HCT116 (cell line): ENCODE data around the gene RBM39. TPM values are rescaled to one million over a fixed set of nuclear protein-coding genes. Genes with fewer than 3 reads are reported as not detected.

Source experiments
- ATAC-seq: fragments of 200-7000 bp; cut with Tn5 transposase; 2 replicates; pipeline ENCODE4 v1.9.1; 2020; ENCODE audit warnings: mild to moderate bottlenecking, moderate library complexity
- BruUV-seq: library from RNA; stranded (reverse); fragments of 400-500 nt; replicated peaks from 2 replicates; lab custom pipeline; 2021; lab: Mats Ljungman, UMichigan
- CTCF ChIA-PET: fragments of 300-600 bp; sonication (Branson Sonifier 250); formaldehyde crosslinking; loops from one replicate; lab custom pipeline; 2021; ENCODE audit warnings: antibody characterized with exemption; lab: Charles Lee
- POLR2A ChIA-PET: fragments of 300-600, 350-600 bp; sonication (Branson Sonifier 250); formaldehyde crosslinking; loops from one replicate; lab custom pipeline; 2021; ENCODE audit warnings: antibody characterized with exemption; lab: Charles Lee
- RAD21 ChIA-PET, 2 experiments: fragments of 300-600 bp; sonication (Branson Sonifier 250); formaldehyde crosslinking; loops; one replicate each; lab custom pipeline; 2023; ENCODE audit warnings: low total read pairs in 2 of 2; ENCODE audit not compliant: uncharacterized antibody in 2 of 2, unreplicated experiment in 2 of 2, low non-redundant PET in 1 of 2; lab: Charles Lee
- DNase-seq: peaks from one replicate; pipeline ENCODE4 v3.0.0-alpha.2; 2010; ENCODE audit warnings: low read depth, low spot score
- H2AFZ ChIP-seq: fragments of 200-600 bp; shearing (Covaris generic), sonication (generic); 2 replicates; pipeline ENCODE4 v1.6.1; 2017; ENCODE audit warnings: low read depth, mixed run types, mixed read lengths, antibody characterized with exemption, low read length; ENCODE audit not compliant: poor library complexity, severe bottlenecking
- H3K27ac ChIP-seq: 2 replicates; pipeline ENCODE4 v1.5.1; 2012; ENCODE audit warnings: low read depth, low read length
- H3K27me3 ChIP-seq: fragments of 200-600 bp; sonication (generic); 2 replicates; pipeline ENCODE4 v1.6.1; 2016; ENCODE audit warnings: mixed run types, low read length, mixed read lengths; ENCODE audit not compliant: insufficient read depth
- H3K36me3 ChIP-seq, 2 experiments: fragments of 200-500 bp in 1 of 2; fragments of 200-600 bp in 1 of 2; sonication (Bioruptor generic) in 1 of 2; sonication (generic) in 1 of 2; 2 replicates each; pipeline versions ENCODE4 v1.5.1 to v1.6.1; 2014 to 2016; ENCODE audit warnings: low read length in 2 of 2, inconsistent platforms in 1 of 2, mixed read lengths in 1 of 2, mixed run types in 1 of 2; ENCODE audit not compliant: insufficient read depth in 2 of 2, control insufficient read depth in 1 of 2
- H3K4me1 ChIP-seq, 2 experiments: fragments of 200-600 bp in 1 of 2; sonication (generic) in 1 of 2; 2 replicates each; pipeline versions ENCODE4 v1.5.1 to v1.6.1; 2012 to 2017; ENCODE audit warnings: low read length in 2 of 2, inconsistent platforms in 1 of 2, mild to moderate bottlenecking in 1 of 2, mixed read lengths in 1 of 2, mixed run types in 1 of 2, moderate library complexity in 1 of 2; ENCODE audit not compliant: insufficient read depth in 2 of 2, control insufficient read depth in 1 of 2
- H3K4me2 ChIP-seq: fragments of 200-600 bp; sonication (generic); 2 replicates; pipeline ENCODE4 v1.6.1; 2017; ENCODE audit warnings: mixed run types, low read length, mixed read lengths
- H3K4me3 ChIP-seq, 2 experiments: fragments of 200-600 bp in 1 of 2; sonication (generic) in 1 of 2; replicated peaks in 1 of 2; 2 replicates each; pipeline ENCODE4 v1.5.1; 2011 to 2016; ENCODE audit warnings: low read length in 2 of 2, control low read depth in 1 of 2, low read depth in 1 of 2, mild to moderate bottlenecking in 1 of 2, mixed read lengths in 1 of 2, mixed run types in 1 of 2
- H3K79me2 ChIP-seq: fragments of 200-600 bp; sonication (generic); 2 replicates; pipeline ENCODE4 v1.6.1; 2017; ENCODE audit warnings: mild to moderate bottlenecking, mixed run types, low read length, moderate library complexity, mixed read lengths; ENCODE audit not compliant: insufficient read depth
- H3K9ac ChIP-seq: fragments of 200-600 bp; sonication (generic); 2 replicates; pipeline ENCODE4 v1.6.1; 2016; ENCODE audit warnings: low read length, mixed read lengths
- H3K9me2 ChIP-seq: fragments of 200-600 bp; sonication (generic), shearing (Covaris generic); 2 replicates; pipeline ENCODE4 v1.6.1; 2017; ENCODE audit warnings: mixed run types, mild to moderate bottlenecking, moderate library complexity; ENCODE audit not compliant: insufficient read depth
- H3K9me3 ChIP-seq, 2 experiments: fragments of 200-500 bp in 1 of 2; fragments of 200-600 bp in 1 of 2; sonication (Bioruptor generic) in 1 of 2; sonication (generic) in 1 of 2; 2 replicates each; pipeline ENCODE4 v1.6.1; 2014 to 2017; ENCODE audit warnings: low read length in 2 of 2, mixed read lengths in 2 of 2, inconsistent platforms in 1 of 2, low read depth in 1 of 2, mild to moderate bottlenecking in 1 of 2, mixed run types in 1 of 2, moderate library complexity in 1 of 2; ENCODE audit not compliant: control insufficient read depth in 1 of 2, insufficient read depth in 1 of 2
- H4K20me1 ChIP-seq: fragments of 200-600 bp; sonication (generic), shearing (Covaris generic); 2 replicates; pipeline ENCODE4 v1.6.1; 2017; ENCODE audit warnings: mixed run types, mild to moderate bottlenecking, moderate library complexity; ENCODE audit not compliant: insufficient read depth
- ATF3 ChIP-seq: IDR thresholded peaks from 2 replicates; pipeline ENCODE4 v1.6.1; 2012
- CBX3 ChIP-seq: IDR thresholded peaks from 2 replicates; pipeline ENCODE4 v1.6.1; 2012; ENCODE audit warnings: low read depth
- CEBPB ChIP-seq: IDR thresholded peaks from 2 replicates; pipeline ENCODE4 v1.6.1; 2012; ENCODE audit warnings: low read depth
- CTCF ChIP-seq, 3 experiments: fragments of 200-600 bp in 1 of 3; sonication (generic) in 1 of 3; IDR thresholded peaks in 2 of 3; conservative IDR thresholded peaks in 1 of 3; 2 replicates each; pipeline ENCODE4 v1.5.1; 2012 to 2017; ENCODE audit warnings: low read depth in 2 of 3, low read length in 2 of 3, antibody characterized with exemption in 1 of 3, borderline replicate concordance in 1 of 3, control low read depth in 1 of 3, mild to moderate bottlenecking in 1 of 3, mixed read lengths in 1 of 3, mixed run types in 1 of 3, moderate library complexity in 1 of 3; ENCODE audit not compliant: insufficient read depth in 1 of 3
- EZH2 ChIP-seq: fragments of 200-600 bp; sonication (generic); IDR thresholded peaks from 2 replicates; pipeline ENCODE4 v1.6.1; 2017; ENCODE audit warnings: antibody characterized with exemption, mixed run types
- EZH2phosphoT487 ChIP-seq: fragments of 200-600 bp; IDR thresholded peaks from 2 replicates; pipeline ENCODE4 v1.6.1; 2018; ENCODE audit warnings: antibody characterized with exemption, borderline replicate concordance
- JUND ChIP-seq: IDR thresholded peaks from 2 replicates; pipeline ENCODE4 v1.6.1; 2012
- POLR2A ChIP-seq: IDR thresholded peaks from 2 replicates; pipeline ENCODE4 v1.7.0; 2011; ENCODE audit warnings: borderline replicate concordance; ENCODE audit not compliant: insufficient read depth, insufficient read length; ENCODE audit errors: extremely low read depth
- POLR2AphosphoS5 ChIP-seq: IDR thresholded peaks from 2 replicates; pipeline ENCODE4 v1.6.1; 2011; ENCODE audit warnings: mild to moderate bottlenecking, low read depth, low read length, moderate library complexity
- RAD21 ChIP-seq: IDR thresholded peaks from 2 replicates; pipeline ENCODE4 v1.6.1; 2012; ENCODE audit warnings: low read depth, mild to moderate bottlenecking
- SIN3A ChIP-seq: IDR thresholded peaks from 2 replicates; pipeline ENCODE4 v1.6.1; 2012; ENCODE audit warnings: low read depth
- SP1 ChIP-seq: IDR thresholded peaks from 2 replicates; pipeline ENCODE4 v1.6.1; 2012; ENCODE audit warnings: low read depth
- SRF ChIP-seq: IDR thresholded peaks from 2 replicates; pipeline ENCODE4 v1.6.1; 2012; ENCODE audit warnings: low read depth
- ZBTB33 ChIP-seq: IDR thresholded peaks from 2 replicates; pipeline ENCODE4 v1.6.1; 2011; ENCODE audit warnings: mild to moderate bottlenecking, low read length, moderate library complexity; ENCODE audit not compliant: insufficient replicate concordance; ENCODE audit errors: extremely low read depth
- ZNF274 ChIP-seq: fragments of 200-500 bp; sonication (Bioruptor generic); IDR thresholded peaks from 2 replicates; pipeline ENCODE4 v1.6.1; 2014; ENCODE audit warnings: mild to moderate bottlenecking, low read depth, low read length, inconsistent platforms
- intact Hi-C: fragments of 100-400 bp; cut with micrococcal nuclease; formaldehyde crosslinking; loops from 2 replicates; pipeline ENCODE4 v1.10.0; 2022
- total RNA-seq: library from RNA; stranded (reverse); gene quantifications from one replicate; pipeline ENCODE4 v1.2.1, GENCODE V29; 2021; ENCODE audit not compliant: unreplicated experiment

RBM39 gene
- total RNA-seq, 1 experiment from 2014 or later, result 234 TPM

GRCh38 chr20:35791821-35792220, 49.8 kb upstream of the RBM39 start (continued):
- no peak for TF ChIP-seq SRF

- no peaks in the 10 kb centered on the region for H3K9me2 ChIP-seq
- H2AFZ ChIP-seq, result no peak overlapping the region
- DNase-seq (no peak), ATAC-seq (no peak)
- H3K79me2 ChIP-seq, result 0 out of 2 replicates have a peak, but pooled peaks cover 8% of the 10 kb centered on the region
- no peaks in the 10 kb centered on the region; the same call in 1 of the 2 replicates for H4K20me1 ChIP-seq
- no peaks in the 10 kb centered on the region for H3K27me3 ChIP-seq
- no peak overlapping the region for H3K4me2 ChIP-seq
- ChIA-PET RAD21 (no interaction called here), CTCF (no interaction called here)
- TF ChIP-seq CEBPB (no peak), POLR2AphosphoS5 (no peak), ZBTB33 (no peak), ATF3 (no peak), CTCF (IDR thresholded peaks at IDR 0.05 in 2 of 3, conservative IDR thresholded peaks at IDR 0.05 in 1 of 3; ENCODE audit: borderline replicate concordance in 1 of 3, insufficient read depth in 1 of 3, low read depth in 2 of 3, low read length in 2 of 3) (no peak), EZH2 (no peak), JUND (no peak), CBX3 (no peak), RAD21 (no peak), EZH2phosphoT487 (no peak), POLR2A (no peak), ZNF274 (no peak), SP1 (no peak), SIN3A (no peak)
- TF ChIP-seq, all 23 proteins: peak for 0
- no peaks in the 10 kb centered on the region for H3K9me3 ChIP-seq
- H3K4me1 ChIP-seq, result no peaks in the 10 kb centered on the region
- BruUV-seq, result no TSS peak
- no peak overlapping the region for H3K9ac ChIP-seq
- intact Hi-C loops, result no loop called here
- no peak overlapping the region for H3K27ac ChIP-seq
- no peak overlapping the region for H3K4me3 ChIP-seq
- POLR2A ChIA-PET, result no interaction called here
- no peaks in the 10 kb centered on the region for H3K36me3 ChIP-seq
These were observed 49.0 kb upstream of the RBM39 start for GRCh38 chr20:35791097-35791496.
